Esophagus squamous epithelium (tissue), 5 donors: Measurements from ENCODE around the gene ODAD4. TPM values are rescaled to one million over a fixed set of nuclear protein-coding genes. Genes with fewer than 3 reads are reported as not detected.
A peak's percentile ranks its signal among the peaks of the same experiment; 100 is the strongest.

ENCODE experiments used
- DNase-seq: peaks from one replicate; lab custom pipeline; 2025; lab: John Stamatoyannopoulos, UW
- H3K27ac ChIP-seq, 4 donors: fragments of 200-600 bp; sonication (generic); one replicate each; pipeline ENCODE4 v1.5.1; 2016 to 2019; ENCODE audit warnings: mild to moderate bottlenecking in 1 of 4
- H3K27me3 ChIP-seq, 4 donors: fragments of 200-600 bp; sonication (generic); 1 replicate in 3 of 4; 2 replicates in 1 of 4; pipeline versions ENCODE4 v1.5.1 to v1.6.0; 2017 to 2021; ENCODE audit warnings: antibody characterized with exemption in 1 of 4
- H3K36me3 ChIP-seq, 3 donors: fragments of 200-600 bp; sonication (generic); one replicate each; pipeline ENCODE4 v1.5.1; 2016 to 2019
- H3K4me1 ChIP-seq, 3 donors: fragments of 200-600 bp; sonication (generic); one replicate each; pipeline ENCODE4 v1.5.1; 2017 to 2019
- H3K4me3 ChIP-seq, 4 donors: fragments of 200-600 bp; sonication (generic); 1 replicate in 3 of 4; 2 replicates in 1 of 4; pipeline ENCODE4 v1.5.1; 2016 to 2019; ENCODE audit warnings: mild to moderate bottlenecking in 2 of 4, moderate library complexity in 1 of 4
- H3K9me3 ChIP-seq, 3 donors: fragments of 200-600 bp; sonication (generic); one replicate each; pipeline ENCODE4 v1.5.1; 2016 to 2019
- POLR2A ChIP-seq, 4 donors: fragments of 450-650 bp; IDR thresholded peaks; one replicate each; pipeline ENCODE4 v1.6.1; 2017; ENCODE audit warnings: antibody characterized with exemption in 4 of 4, mild to moderate bottlenecking in 4 of 4, moderate library complexity in 3 of 4
- WGBS, 2 donors: methylation state at CpG; one replicate each; pipeline ENCODE4 v1.1.5; 2018; 5-methylcytosine and 5-hydroxymethylcytosine counted together
- intact Hi-C: fragments of 100-400 bp; cut with DNase I; formaldehyde crosslinking; loops from one replicate; pipeline ENCODE4 v1.15.0; 2022
- total RNA-seq, 4 donors: library from RNA; depleted of rRNA; stranded (reverse); fragments of >200 nt; gene quantifications; one replicate each; pipeline ENCODE4 v1.1.0, GENCODE V29; 2016
- TF ChIP-seq, protein P1 (sequence below), 6 experiments: fragments of 450-650 bp in 4 of 6; fragments of 200-600 bp in 2 of 6; sonication (generic) in 2 of 6; IDR thresholded peaks; one replicate each; pipeline ENCODE4 v1.5.1; 2016 to 2019; ENCODE audit warnings: antibody characterized with exemption in 6 of 6, mild to moderate bottlenecking in 4 of 6, moderate library complexity in 4 of 6
- donor health status: DM: yes; HTN: yes; CAD: no.

The ODAD4 gene
- total RNA-seq, 4 donors from 2014 or later: 0.38 TPM; not detected in 3

DNA sequence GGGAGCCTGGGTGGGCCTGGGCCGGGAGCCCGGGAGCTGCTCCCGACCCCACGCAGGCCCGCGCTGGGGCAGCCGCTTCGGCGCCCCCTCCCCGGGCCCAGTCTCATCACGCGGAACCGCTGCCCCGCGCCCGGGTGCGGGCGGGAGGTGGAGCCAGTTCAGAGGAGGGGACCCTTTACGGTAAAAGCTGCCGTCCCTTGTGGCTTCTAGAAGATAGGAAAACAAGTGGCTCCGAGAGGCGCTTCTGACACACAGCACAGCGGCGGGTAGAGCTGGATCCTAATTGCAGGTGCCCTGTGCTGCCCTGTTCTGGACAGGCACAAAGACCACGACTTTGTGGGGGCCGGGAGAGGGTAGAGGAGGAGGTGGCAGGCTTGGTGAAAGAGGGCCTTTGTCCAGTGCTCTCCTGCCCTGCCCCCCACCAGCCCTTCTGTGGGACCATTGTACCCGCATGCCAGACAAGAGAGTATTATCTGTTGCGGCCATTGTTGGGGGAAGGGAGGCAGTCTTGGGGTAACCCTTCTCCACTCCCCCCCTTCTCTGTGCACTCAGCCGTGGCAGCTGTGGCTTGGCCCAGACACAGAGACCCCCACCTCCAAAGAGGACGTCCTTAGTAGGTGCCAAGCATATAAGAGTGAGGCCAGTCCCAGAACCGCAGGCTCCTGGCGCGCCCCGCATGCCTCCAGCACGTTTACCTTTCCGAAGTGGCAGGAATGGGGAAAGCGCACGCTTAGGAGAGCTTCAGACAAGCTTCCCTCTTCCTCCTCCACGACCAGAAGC is 36.9 kb downstream of the ODAD4 start:
- Histone ChIP-seq H3K27ac (peak overlapping the region; percentile 90 to 97 (median 94)), H3K27me3 (no peaks in the 10 kb centered on the region), H3K4me1 (peaks cover 27 to 79% (median 40%) of the 10 kb centered on the region in 3 donors), H3K4me3 (peak overlapping the region; percentile 77 to 96 (median 91)), H3K9me3 (no peaks in the 10 kb centered on the region), H3K36me3 (peaks cover 0 to 46% (median 16%) of the 10 kb centered on the region in 3 donors)
- TF ChIP-seq POLR2A (IDR thresholded peaks at IDR 0.05): no peak
- TF ChIP-seq, protein P1, sequence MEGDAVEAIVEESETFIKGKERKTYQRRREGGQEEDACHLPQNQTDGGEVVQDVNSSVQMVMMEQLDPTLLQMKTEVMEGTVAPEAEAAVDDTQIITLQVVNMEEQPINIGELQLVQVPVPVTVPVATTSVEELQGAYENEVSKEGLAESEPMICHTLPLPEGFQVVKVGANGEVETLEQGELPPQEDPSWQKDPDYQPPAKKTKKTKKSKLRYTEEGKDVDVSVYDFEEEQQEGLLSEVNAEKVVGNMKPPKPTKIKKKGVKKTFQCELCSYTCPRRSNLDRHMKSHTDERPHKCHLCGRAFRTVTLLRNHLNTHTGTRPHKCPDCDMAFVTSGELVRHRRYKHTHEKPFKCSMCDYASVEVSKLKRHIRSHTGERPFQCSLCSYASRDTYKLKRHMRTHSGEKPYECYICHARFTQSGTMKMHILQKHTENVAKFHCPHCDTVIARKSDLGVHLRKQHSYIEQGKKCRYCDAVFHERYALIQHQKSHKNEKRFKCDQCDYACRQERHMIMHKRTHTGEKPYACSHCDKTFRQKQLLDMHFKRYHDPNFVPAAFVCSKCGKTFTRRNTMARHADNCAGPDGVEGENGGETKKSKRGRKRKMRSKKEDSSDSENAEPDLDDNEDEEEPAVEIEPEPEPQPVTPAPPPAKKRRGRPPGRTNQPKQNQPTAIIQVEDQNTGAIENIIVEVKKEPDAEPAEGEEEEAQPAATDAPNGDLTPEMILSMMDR (IDR thresholded peaks at IDR 0.05): no peak
- intact Hi-C loops: loop anchor here (5.0 kb wide), 1 partner anchor 45 kb away; no protein-coding TSS in a partner anchor
- 17% methylated on average over 1 of the region's 39 CpGs; no CpG with 5 or more reads in 1 of the 2 donors for WGBS, 2 donors
- no peak for DNase-seq

DNA sequence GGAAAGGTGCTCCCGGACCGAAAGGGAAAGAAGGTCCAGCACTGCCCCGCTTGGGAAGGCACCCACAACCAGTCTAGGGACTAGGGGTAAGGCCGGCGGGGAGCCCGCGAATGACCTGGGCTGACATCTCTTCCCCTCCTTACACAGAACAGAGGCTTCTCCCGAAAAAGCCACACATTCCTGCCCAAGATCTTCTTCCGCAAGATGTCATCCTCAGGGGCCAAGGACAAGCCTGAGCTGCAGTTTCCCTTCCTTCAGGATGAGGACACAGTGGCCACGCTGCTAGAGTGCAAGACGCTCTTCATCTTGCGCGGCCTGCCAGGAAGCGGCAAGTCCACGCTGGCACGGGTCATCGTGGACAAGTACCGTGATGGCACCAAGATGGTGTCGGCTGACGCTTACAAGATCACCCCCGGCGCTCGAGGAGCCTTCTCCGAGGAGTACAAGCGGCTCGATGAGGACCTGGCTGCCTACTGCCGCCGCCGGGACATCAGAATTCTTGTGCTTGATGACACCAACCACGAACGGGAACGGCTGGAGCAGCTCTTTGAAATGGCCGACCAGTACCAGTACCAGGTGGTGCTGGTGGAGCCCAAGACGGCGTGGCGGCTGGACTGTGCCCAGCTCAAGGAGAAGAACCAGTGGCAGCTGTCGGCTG is 37.6 kb downstream of the ODAD4 start:
- DNase-seq: no peak
- H3K4me3 ChIP-seq: peak overlapping the region; percentile 77 to 96 (median 91)
- no peaks in the 10 kb centered on the region for H3K9me3 ChIP-seq
- H3K27me3 ChIP-seq: no peaks in the 10 kb centered on the region
- peaks cover 0 to 53% (median 23%) of the 10 kb centered on the region in 3 donors for H3K36me3 ChIP-seq
- H3K27ac ChIP-seq: peak overlapping the region; percentile 90 to 97 (median 94)
- TF ChIP-seq, protein P1 (IDR thresholded peaks at IDR 0.05): no peak
- no peak for TF ChIP-seq POLR2A (IDR thresholded peaks at IDR 0.05)
- peaks cover 34 to 80% (median 48%) of the 10 kb centered on the region in 3 donors for H3K4me1 ChIP-seq
- intact Hi-C loops: loop anchor here (5.0 kb wide), 1 partner anchor 44 kb away; no protein-coding TSS in a partner anchor
- 74% methylated on average over 13 of the region's 37 CpGs; no CpG with 5 or more reads in 1 of the 2 donors for WGBS, 2 donors

DNA sequence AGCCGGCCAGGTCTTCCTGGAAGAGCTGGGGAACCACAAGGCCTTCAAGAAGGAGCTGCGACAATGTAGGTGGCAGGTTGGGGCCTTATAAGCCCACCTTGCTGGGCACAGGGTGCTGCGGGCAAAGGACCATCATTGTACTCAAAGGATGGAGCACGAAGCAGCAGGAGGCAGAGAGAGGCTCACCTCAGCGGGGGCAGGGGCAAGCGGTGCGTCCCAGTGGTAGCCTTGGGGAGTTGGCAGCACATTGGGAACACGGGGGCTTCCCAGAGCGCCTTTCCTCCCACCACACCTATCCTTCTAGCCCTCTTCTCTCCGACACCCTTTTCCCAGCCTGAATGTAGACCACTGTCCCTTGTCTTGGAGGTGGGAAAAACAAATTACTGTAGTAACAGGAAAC is 38.3 kb downstream of the ODAD4 start:
- TF ChIP-seq, protein P1 (IDR thresholded peaks at IDR 0.05): no peak
- no peak for TF ChIP-seq POLR2A (IDR thresholded peaks at IDR 0.05)
- H3K27ac ChIP-seq: no peak overlapping the region
- H3K36me3 ChIP-seq: peaks cover 0 to 59% (median 29%) of the 10 kb centered on the region in 3 donors
- WGBS, 2 donors: 82 to 87% methylated on average over 3 to 4 of the region's 10 CpGs
- no peak for DNase-seq
- H3K4me1 ChIP-seq: peaks cover 41 to 85% (median 53%) of the 10 kb centered on the region in 3 donors
- no peaks in the 10 kb centered on the region for H3K27me3 ChIP-seq
- H3K9me3 ChIP-seq: no peaks in the 10 kb centered on the region
- H3K4me3 ChIP-seq: peak overlapping the region in 1 of 4 donors; percentile 96
- intact Hi-C loops: loop anchor here (5.0 kb wide), 1 partner anchor 44 kb away; no protein-coding TSS in a partner anchor

DNA sequence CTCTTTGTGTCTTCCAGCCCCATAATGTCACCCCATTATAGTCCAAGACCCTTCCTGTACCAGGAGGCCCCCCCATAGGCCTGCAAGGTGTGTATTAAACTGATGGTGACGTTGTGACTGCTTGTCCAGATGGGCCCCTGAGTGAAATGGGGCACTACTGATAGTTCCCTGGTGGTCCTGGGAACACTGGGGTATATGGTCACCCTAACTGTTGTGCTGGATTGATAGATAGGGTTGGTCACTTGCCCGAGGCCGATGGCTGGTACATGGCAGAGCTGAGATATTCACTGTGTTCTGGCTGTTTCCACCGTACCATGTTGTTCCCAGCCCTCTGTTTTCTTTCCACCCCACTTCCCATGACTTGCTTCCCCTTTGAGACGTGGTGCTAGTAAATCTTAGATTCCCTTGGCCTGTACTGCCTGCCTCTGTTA is 40.5 kb downstream of the ODAD4 start:
- no peaks in the 10 kb centered on the region for H3K27me3 ChIP-seq
- no peak for TF ChIP-seq POLR2A (IDR thresholded peaks at IDR 0.05)
- TF ChIP-seq, protein P1 (IDR thresholded peaks at IDR 0.05): no peak
- intact Hi-C loops: no loop called here
- no peak overlapping the region for H3K27ac ChIP-seq
- 66 to 86% methylated on average over 5 of the region's 5 CpGs for WGBS, 2 donors
- no peaks in the 10 kb centered on the region for H3K9me3 ChIP-seq
- no peak for DNase-seq
- H3K4me1 ChIP-seq: peaks cover 57 to 94% (median 58%) of the 10 kb centered on the region in 3 donors
- no peak overlapping the region for H3K4me3 ChIP-seq
- H3K36me3 ChIP-seq: peaks cover 11 to 81% (median 43%) of the 10 kb centered on the region in 3 donors
